Heart right ventricle (tissue), 16 donors: ENCODE data around the gene PTPN5. TPM values are rescaled to one million over a fixed set of nuclear protein-coding genes. Genes with fewer than 3 reads are reported as not detected.
A peak's percentile ranks its signal among the peaks of the same experiment; 100 is the strongest.

Experiments used
- ATAC-seq, 8 donors: fragments of 200-7000 bp; cut with Tn5 transposase; one replicate each; pipeline ENCODE4 v1.9.1; 2020; ENCODE audit warnings: mild to moderate bottlenecking in 8 of 8, moderate library complexity in 8 of 8, moderate number of reproducible peaks in 1 of 8
- DNase-seq, 2 donors: peaks; one replicate each; pipeline ENCODE4 v3.0.0-alpha.2; 2020
- H3K27ac ChIP-seq, 10 donors: fragments of 200-600 bp; sonication (generic) in 2 of 10; one replicate each; pipeline versions ENCODE4 v1.5.0 to v1.8.0; 2020 to 2022; ENCODE audit warnings: mild to moderate bottlenecking in 3 of 10
- H3K27me3 ChIP-seq, 7 donors: fragments of 200-600 bp; one replicate each; pipeline ENCODE4 v1.8.0; 2021 to 2022; ENCODE audit warnings: mild to moderate bottlenecking in 2 of 7
- H3K36me3 ChIP-seq, 9 donors: fragments of 200-600 bp; sonication (generic) in 1 of 9; one replicate each; pipeline versions ENCODE4 v1.5.0 to v1.8.0; 2020 to 2022; ENCODE audit warnings: mild to moderate bottlenecking in 2 of 9
- H3K4me1 ChIP-seq, 9 donors: fragments of 200-600 bp; sonication (generic) in 1 of 9; one replicate each; pipeline versions ENCODE4 v1.5.0 to v1.8.0; 2020 to 2022; ENCODE audit warnings: mild to moderate bottlenecking in 4 of 9
- H3K4me3 ChIP-seq, 10 donors: fragments of 200-600 bp; sonication (generic) in 2 of 10; one replicate each; pipeline versions ENCODE4 v1.5.0 to v1.8.0; 2020 to 2022; ENCODE audit warnings: mild to moderate bottlenecking in 7 of 10, moderate library complexity in 2 of 10
- H3K9me3 ChIP-seq, 11 donors: fragments of 200-600 bp in 10 of 11; sonication (generic) in 2 of 11; one replicate each; pipeline versions ENCODE4 v1.5.0 to v1.8.0; 2013 to 2022; ENCODE audit warnings: mild to moderate bottlenecking in 2 of 11, control low read depth in 1 of 11, moderate library complexity in 1 of 11
- WGBS, 2 donors: extraction: QIAGEN DNeasy Blood & Tissue Kit; methylation state at CpG; one replicate each; pipeline ENCODE4 v1.1.7; 2013; ENCODE audit warnings: inconsistent platforms in 1 of 2; 5-methylcytosine and 5-hydroxymethylcytosine counted together
- intact Hi-C, 10 donors: fragments of 100-400 bp; cut with DNase I; formaldehyde crosslinking; loops; one replicate each; pipeline versions ENCODE4 v1.11.1 to v1.14.2; 2022
- polyA plus RNA-seq, 2 donors: library from polyadenylated mRNA; stranded (reverse); fragments of 200-250 nt; gene quantifications; one replicate each; pipeline ENCODE4 v1.2.3, GENCODE V29; 2013
- total RNA-seq, 10 donors: library from RNA; stranded (reverse); fragmentation: NEBNext Ultra II Directional in 3 of 10; extraction: Animal tissue kit (Norgen Biotek cat#: 25700) in 3 of 10; gene quantifications; one replicate each; pipeline versions ENCODE4 v1.2.1 to v1.2.4, GENCODE V29; 2021 to 2023
- TF ChIP-seq, protein P1 (sequence below), 9 donors: fragments of 200-600 bp; sonication (generic) in 2 of 9; IDR thresholded peaks; one replicate each; pipeline versions ENCODE4 v1.5.0 to v1.8.0; 2021 to 2022; ENCODE audit warnings: antibody characterized with exemption in 9 of 9, mild to moderate bottlenecking in 5 of 9, moderate library complexity in 1 of 9
- donor health status: Arrhythmogenic right ventricular cardiomyopathy.
- donor health status: ischemic (EF 13 %, LVEDD 7.1; RV severe dilation, severe dysfunction).
- donor health status: healthy with polysubstance abuse.
- donor health status: DM: no; HTN: yes; CAD: no.
- donor health status: DM: no; HTN: no; CAD: no.
- donor health status: ischemic (EF 25% LVEDD 6.9; RV normal size, moderate dysfunction).
- donor health status: ischemic (EF 25% LVEDD 5.7; RV mildly dilated, moderate dysfunction).
- donor health status: healthy.
- donor health status: DM: yes; HTN: yes; CAD: no.
- donor health status: Ischemic cardiomyopathy.
- donor health status: ischemic (EF 35%, LVEDD 5.7; RV mildly dilated, moderate dysfunction).
- donor health status: nonischemic (EF 11% LVEDD 7.7; RV severe dilation, severe dysfunction).
- donor health status: DM: yes; HTN: yes; CAD: no.
- donor health status: PGD.
- donor health status: ischemic (EF 29% LVEDD 5.4; RV normal size, mild dysfunction).
- donor health status: nonischemic (EF 23%, LVEDD 6.1; RV moderate dilation, normal function).

Gene PTPN5
- total and polyA plus RNA-seq, 12 donors = 1.5 to 8.8 (median 3.6) TPM

DNA sequence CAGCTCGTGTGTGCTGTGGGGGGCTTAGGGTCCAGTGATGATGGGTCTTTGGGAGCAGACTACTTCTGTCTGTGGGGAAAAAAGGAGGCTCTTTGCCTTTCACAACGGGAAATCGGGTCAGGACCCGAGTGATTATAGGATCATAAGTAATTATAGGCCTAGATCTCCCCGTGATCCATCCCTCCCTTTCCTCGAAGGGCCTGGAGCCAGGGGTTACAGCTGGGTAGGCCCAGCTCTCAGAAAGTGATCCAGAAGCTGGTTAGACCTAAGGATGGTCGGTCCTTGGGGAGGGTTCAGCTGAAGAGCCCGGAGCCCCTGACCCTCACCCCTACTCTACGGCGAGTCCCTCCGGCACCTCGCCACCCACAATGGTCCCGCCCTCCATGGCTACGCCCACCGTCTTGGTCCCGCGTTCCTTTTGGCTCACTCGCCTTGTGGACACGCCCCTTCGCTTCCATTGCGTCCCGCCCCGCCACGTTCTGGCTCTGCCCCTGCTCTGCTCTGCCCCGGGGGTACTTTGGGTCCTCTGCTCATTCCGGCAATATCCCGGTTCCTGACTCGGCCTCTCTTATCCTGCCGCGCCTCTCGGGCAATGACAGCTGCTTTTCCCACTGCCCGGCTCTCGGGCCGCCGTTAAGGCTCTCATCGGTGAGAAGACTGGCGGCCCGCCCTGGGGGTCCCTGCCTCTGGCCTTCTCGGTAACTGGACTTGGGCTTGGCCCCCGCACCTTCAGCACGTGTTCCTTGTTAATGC is 70.6 kb downstream of the PTPN5 start:
- Histone ChIP-seq H3K9me3 (no peaks in the 10 kb centered on the region), H3K4me3 (peak overlapping the region; percentile 33 to 72 (median 61)), H3K27me3 (no peaks in the 10 kb centered on the region), H3K4me1 (peaks cover 0 to 18% (median 10%) of the 10 kb centered on the region in 9 donors), H3K36me3 (no peaks in the 10 kb centered on the region), H3K27ac (peak overlapping the region in 9 of 10 donors; percentile 33 to 63 (median 47))
- TF ChIP-seq, protein P1, sequence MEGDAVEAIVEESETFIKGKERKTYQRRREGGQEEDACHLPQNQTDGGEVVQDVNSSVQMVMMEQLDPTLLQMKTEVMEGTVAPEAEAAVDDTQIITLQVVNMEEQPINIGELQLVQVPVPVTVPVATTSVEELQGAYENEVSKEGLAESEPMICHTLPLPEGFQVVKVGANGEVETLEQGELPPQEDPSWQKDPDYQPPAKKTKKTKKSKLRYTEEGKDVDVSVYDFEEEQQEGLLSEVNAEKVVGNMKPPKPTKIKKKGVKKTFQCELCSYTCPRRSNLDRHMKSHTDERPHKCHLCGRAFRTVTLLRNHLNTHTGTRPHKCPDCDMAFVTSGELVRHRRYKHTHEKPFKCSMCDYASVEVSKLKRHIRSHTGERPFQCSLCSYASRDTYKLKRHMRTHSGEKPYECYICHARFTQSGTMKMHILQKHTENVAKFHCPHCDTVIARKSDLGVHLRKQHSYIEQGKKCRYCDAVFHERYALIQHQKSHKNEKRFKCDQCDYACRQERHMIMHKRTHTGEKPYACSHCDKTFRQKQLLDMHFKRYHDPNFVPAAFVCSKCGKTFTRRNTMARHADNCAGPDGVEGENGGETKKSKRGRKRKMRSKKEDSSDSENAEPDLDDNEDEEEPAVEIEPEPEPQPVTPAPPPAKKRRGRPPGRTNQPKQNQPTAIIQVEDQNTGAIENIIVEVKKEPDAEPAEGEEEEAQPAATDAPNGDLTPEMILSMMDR (IDR thresholded peaks at IDR 0.05) = no peak
- DNase-seq (peak; percentile 85 to 88), ATAC-seq (peak; percentile 91 to 98 (median 96))
- intact Hi-C loops = loop anchor here in 6 of 10 donors (5.0 to 10.0 kb wide), 5 partner anchors 84 to 324 kb away; partner anchors contain the start of genes TSG101 (in 1 of the 6) and UEVLD (in 1 of the 6)
- WGBS, 2 donors = 4 to 5% methylated on average over 41 of the region's 41 CpGs

DNA sequence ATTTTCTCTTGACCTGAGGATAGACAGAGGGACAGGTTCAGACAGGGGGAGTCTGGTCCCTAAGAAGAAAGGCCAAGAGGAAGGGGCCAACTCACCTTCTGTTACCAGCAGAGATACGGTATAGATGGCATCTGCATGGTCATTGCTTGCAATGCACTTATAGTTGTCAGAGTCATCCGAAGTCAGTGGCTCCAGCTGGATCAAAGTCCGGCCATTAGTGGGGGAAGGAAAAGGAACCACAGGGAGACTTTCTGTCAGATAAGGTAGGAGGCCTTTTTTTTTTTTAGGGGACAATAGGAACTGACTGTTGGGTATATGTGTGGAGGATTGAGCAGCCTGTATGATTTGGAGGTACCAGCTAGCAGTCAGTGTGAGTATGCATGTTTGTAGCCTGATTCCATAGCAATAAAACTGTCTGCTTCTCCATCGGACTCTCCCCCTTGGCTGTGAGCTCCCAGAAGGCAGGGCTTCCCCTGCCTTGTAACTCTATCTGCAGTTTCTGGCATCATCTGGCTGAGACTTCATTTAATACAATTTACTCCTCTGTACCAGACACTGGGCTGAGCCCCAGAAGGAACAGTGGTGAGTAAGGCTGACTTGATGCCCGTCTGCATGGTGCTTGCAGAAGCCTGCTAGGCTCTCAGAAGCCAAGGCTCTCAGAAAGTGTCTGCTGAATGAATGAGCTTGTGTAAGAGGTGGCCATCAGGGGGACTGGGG is 71.3 kb downstream of the PTPN5 start:
- H3K36me3 ChIP-seq = no peaks in the 10 kb centered on the region
- WGBS, 2 donors = 84 to 91% methylated on average over 5 of the region's 5 CpGs
- TF ChIP-seq, protein P1 (IDR thresholded peaks at IDR 0.05) = no peak
- H3K27ac ChIP-seq = peak overlapping the region in 2 of 10 donors; percentile 5 to 60
- intact Hi-C loops = loop anchor here in 6 of 10 donors (5.0 to 10.0 kb wide), 5 partner anchors 83 to 323 kb away; partner anchors contain the start of genes TSG101 (in 1 of the 6) and UEVLD (in 1 of the 6)
- H3K4me3 ChIP-seq = peak overlapping the region in 7 of 10 donors; percentile 55 to 72 (median 62)
- no peaks in the 10 kb centered on the region for H3K27me3 ChIP-seq
- ATAC-seq (no peak), DNase-seq (no peak)
- H3K9me3 ChIP-seq = no peaks in the 10 kb centered on the region
- H3K4me1 ChIP-seq = peaks cover 0 to 18% (median 10%) of the 10 kb centered on the region in 9 donors

DNA sequence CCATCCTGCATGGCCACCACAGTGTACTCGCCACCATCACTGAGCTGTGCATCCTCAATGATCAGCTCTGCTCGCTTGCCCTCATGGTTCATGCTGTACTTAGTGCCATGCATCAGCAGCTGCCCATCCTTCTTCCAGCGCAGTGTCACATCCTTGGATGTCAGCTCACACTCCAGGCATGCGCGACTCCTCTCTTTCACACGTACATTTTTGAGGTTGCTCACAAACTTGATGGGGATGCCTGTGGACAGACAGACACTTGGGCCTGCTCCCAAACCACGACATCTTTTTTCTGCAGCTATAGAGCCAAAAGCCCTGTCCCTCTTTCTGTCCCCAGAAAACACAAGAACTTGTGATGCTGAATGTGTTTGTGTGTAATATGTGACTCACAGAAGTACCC is 76.1 kb downstream of the PTPN5 start:
- Histone ChIP-seq H3K27me3 (peaks cover 0 to 4% (median 0%) of the 10 kb centered on the region in 7 donors), H3K9me3 (no peaks in the 10 kb centered on the region), H3K4me1 (peaks cover 0 to 3% (median 0%) of the 10 kb centered on the region in 9 donors), H3K4me3 (no peak overlapping the region), H3K27ac (no peak overlapping the region), H3K36me3 (no peaks in the 10 kb centered on the region)
- TF ChIP-seq, protein P1 (IDR thresholded peaks at IDR 0.05) = no peak
- WGBS, 2 donors = 76 to 87% methylated on average over 7 of the region's 7 CpGs
- intact Hi-C loops = no loop called here
- no peak for DNase-seq
- ATAC-seq = peak in 1 of 8 donors; percentile 20

DNA sequence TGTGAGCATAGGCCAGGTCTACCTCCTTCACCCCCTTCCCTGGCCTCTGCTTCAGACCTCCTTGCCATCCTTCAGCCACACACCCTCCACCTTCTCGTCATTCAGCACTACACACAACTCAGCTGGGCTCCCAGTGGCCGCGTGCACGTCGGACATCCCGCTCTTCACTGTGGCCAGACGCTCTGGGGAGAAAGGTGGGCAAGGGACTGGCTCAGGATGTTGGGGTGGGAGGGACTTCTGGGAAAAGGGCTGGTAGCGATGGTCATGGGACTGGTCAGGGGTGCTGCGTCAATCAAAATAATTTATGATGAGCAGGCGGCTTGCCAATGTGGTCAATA is 77.2 kb downstream of the PTPN5 start:
- ATAC-seq (no peak), DNase-seq (no peak)
- H3K4me3 ChIP-seq = no peak overlapping the region
- H3K27ac ChIP-seq = no peak overlapping the region
- peaks cover 0 to 4% (median 0%) of the 10 kb centered on the region in 7 donors for H3K27me3 ChIP-seq
- intact Hi-C loops = no loop called here
- H3K9me3 ChIP-seq = no peaks in the 10 kb centered on the region
- H3K36me3 ChIP-seq = no peaks in the 10 kb centered on the region
- TF ChIP-seq, protein P1 (IDR thresholded peaks at IDR 0.05) = no peak
- no peaks in the 10 kb centered on the region for H3K4me1 ChIP-seq
- WGBS, 2 donors = 86 to 87% methylated on average over 10 of the region's 10 CpGs
